Measurements from ENCODE around the gene MAD1L1.
"Not testable (repeated sequence)": the region's sequence is repeated elsewhere in the genome, so short reads cannot be mapped to it uniquely, and the experiment has no call there.

MAD1L1 gene

DNA sequence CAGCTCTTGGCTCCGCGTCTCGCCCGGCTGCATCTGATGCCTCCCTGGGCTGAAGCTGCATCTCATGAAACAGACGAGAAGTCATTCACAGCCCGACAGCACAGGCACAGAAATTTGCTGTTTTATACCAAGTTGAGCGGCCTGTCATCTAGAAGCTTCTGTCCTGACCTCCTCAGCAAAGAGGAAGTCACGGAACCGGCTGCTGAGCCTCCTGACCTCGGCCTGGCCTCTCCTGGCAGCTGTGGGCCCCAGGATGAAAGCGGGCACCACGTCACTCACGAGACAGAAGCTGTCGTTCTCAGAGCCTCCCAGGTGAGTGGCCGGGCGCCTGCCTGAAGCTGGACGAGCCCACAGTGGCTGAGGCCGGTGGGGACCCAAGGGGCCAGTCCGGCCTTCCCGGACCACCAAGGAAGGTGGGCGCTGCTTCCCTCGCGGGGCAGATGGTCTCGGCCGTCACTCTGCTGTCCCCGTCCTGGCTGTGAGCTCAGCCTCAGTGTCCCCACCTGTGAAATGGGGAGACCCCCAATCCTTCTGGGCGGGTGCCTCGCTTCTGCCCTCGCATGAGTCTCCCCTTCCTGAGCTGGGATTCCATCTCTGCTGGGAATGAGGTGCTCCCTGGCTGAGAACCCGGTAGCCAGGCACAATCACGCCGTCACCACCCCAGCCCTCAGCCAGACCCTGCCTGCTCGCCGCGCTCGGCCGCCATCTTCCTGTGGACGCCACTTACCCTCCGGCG, 391.3 kb downstream of the MAD1L1 start:
- not testable (repeated sequence) for DNase-seq

DNA sequence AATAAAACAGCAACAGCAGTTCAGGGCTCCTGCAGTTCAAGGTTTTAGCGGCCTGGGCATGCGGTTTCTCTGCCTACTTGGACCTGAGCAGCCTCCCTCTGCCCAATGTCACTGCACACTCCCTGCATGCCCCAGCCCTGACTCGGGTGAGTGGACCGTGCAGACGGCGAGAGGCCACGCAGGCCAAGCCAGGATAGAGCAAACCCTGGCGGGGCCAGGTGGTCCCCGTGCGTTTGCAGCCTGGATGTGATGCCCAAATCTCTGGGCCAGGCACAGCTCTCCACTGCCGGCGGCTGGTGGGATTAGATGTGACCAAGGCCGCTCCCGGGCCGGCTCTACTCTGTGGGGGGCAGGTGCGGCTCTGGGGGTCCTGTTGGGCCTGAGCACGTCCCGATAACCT, 392.0 kb downstream of the MAD1L1 start:
- DNase-seq, result not testable (repeated sequence)

DNA sequence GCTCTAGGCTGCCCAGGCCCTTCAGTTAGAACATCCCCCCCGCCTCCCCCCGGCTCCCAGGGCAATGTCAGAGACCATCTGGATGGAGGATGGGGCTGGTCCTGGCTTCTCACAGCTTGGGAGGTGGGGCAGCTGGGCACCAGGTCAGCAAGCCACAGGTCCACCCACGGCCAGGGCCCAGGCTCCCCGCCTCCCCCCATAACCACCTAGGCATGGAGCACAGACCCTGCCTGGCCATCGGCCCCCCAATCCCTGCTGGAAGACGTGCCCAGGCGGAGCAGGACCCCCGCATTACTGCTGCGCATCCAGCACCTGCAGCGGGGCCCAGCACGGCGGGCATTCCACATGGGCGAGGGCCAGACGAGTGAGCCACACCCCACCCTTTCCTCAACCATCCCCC, 393.0 kb downstream of the MAD1L1 start:
- DNase-seq, result no peak

DNA sequence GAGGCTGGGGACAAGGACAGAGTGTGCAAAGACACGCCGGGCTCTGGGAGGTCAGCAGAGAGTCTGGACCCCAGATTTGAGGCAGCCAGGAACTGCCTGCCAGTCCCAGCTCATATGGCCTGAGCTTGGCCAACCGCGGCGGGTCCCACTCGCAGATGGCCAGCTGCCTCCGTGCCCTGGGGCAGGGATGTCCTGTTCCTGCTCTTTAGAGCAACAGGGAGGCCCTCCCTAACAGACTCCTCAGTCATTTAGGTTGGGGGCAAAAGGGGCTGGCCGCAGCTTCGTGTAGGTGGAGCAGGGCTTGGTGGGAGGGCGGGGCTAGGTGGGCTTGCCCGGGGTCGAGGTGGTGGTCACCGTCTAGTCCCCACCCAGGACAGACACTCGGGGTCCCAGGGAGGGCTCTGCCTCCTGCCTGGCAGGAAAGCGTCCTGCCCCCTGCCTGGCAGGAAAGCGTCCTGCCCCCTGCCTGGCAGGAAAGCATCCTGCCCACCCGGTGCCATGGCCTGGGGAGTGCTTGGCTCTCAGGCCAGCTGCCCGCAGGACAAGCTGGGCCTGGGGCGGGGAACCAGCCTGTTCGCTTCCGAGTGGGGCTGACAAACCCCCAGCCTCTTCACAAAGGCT, 393.7 kb downstream of the MAD1L1 start:
- DNase-seq, result not testable (repeated sequence)

DNA sequence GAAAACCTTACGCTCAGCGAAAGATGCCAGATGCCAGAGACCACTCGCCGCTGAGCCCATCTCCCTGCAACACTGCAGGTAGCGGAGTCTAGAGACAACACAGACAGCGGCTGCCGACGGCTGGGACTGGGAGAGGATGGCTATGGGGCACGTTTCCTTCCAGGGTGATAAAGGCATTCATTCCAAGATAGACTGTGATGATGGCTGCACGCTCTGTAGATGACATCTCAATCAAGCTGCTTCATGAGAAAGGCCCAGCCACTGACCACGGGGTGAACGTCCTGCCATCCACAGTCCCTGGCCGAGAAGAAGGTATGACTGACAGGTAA, 394.2 kb downstream of the MAD1L1 start:
- not testable (repeated sequence) for DNase-seq

DNA sequence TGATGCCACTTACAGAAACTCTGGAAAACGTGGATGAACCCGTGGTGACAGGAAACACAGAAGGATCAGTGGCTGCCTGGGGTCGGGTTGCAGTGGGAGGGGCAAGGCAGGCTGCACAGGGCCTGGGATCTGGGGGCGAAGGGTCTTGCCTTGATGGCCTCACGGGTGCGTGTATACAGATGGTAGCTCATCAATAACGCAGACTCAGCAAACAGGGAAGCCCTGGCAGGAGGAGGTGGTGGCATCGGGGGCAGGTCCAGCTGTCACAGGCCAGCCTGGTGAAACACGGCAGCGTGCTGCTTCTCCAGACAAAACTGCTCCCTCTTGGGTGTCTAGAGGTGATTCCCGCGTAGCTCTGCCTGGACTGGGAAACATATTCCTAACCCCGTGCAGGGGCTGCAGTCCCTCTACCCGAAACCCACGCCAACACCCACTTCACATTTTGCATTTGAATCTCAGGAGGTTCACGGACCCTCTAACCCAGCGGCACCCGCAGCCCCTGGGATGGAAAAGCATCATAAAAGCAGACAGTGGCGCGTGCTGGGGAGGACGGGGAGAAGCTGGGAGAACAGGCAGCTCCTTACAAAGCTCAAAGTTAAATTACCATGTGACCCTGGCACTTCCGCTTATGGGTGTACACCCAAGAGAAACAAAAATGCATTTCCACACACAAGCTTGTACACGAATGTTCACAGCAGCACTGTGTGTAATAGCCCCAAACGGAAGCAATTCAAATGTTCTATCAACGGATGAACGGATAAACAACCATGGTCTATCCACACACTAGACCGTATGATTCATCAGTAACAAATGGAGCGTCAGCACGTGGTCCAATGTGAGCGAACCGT, 394.8 kb downstream of the MAD1L1 start:
- not testable (repeated sequence) for DNase-seq

DNA sequence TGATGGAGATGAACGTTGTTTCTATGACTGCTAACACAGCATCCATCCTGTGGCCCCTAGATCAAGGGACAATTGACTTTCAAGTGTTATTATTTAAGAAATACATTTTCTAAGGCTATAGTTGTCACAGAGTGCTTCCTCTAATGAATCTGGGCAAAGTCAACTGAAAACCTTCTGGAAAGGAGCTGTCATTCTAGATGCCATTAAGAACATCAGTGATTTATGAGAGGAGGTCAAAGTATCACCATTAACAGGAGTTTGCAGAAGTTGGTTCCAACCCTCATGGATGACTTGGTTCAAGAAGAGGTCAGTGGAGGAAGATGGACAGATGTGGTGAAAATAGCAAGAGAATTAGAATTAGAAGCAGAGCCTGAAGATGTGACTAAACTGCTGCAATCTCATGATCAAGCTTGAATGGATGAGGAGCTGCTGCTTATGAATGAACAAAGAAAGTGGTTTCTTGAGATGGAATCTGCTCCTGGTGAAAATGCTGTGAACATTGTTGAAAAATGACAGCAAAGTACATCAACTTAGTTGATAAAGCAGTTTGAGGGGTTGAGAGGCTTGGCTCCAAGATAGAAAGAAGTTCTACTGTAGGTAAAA, 400.7 kb downstream of the MAD1L1 start:
- not testable (repeated sequence) for DNase-seq

DNA sequence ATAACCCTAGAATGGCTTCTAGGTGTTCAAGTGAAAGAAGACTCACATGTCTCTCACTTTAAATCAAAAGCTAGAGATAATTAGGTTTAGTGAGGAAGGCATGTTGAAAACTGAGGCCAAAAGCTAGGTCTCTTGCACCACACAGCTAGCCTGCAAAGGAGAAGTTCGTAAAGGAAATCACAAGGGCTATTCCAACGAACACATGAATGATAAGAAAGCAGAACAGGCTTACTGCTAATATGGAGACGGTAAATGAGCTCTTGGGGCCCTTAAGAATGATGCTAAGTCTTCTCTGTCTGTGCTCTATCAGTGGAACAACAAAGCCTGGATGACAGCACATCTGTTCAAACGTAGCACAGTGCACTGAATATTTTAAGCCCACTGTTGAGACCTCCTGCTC, 401.3 kb downstream of the MAD1L1 start:
- DNase-seq, result not testable (repeated sequence)

DNA sequence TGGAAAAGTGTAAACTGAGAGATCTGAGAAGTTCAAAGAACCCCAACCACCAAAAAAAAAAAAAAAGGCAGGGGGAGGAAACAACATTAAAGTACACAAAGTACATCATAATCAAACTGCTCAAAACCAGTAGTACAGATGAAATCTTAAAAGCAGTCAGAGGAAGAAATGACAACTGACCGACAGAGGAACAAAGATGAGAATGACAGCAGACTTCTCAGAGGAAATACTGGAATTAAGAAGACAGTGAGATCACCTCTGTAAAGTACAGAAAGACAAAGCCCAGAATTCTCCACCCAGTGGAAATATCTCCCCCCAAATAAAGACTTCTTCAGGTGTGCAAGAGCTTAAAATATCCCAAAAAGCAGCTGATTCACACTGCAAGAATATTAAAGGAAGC, 403.1 kb downstream of the MAD1L1 start:
- not testable (repeated sequence) for DNase-seq

DNA sequence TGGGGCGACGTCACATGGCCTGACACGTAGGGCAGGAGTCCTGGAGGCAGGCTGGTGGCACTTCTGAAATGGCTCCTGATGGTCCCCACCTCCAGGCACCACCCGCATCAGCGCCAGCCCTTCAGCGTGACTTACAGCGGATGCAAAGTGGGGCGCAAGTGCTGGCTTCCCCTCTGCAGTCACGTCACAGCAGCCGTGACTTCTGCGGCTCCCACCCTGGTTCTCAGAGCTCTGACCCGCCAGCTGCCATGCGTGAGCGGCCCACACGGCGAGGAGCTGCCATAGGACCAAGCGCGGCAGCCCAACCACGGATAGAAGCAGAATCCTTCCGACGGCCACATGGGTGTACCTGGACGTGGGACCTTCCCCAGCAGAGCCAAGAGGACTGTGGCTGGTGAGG, 403.6 kb downstream of the MAD1L1 start:
- DNase-seq, result no peak

DNA sequence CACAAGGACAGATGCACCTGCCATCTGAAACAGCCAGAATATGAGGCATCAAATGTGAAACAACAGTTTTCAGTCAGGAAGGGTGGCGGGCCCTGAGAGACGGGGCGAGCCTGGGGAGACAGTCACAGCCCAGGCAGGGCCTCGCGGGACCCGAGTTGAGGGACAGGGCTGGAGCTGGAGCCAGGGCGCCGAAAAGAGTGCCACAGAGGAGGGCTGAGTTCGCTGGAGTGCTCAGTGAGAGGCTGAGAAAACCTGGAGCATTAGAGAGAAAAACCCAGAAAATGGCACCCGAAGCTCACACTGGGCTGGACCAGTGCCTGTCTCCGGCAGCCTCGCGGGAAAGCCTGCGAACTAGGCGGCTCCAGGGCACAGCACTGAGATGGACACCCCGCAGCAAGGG, 404.6 kb downstream of the MAD1L1 start:
- DNase-seq, result not testable (repeated sequence)

DNA sequence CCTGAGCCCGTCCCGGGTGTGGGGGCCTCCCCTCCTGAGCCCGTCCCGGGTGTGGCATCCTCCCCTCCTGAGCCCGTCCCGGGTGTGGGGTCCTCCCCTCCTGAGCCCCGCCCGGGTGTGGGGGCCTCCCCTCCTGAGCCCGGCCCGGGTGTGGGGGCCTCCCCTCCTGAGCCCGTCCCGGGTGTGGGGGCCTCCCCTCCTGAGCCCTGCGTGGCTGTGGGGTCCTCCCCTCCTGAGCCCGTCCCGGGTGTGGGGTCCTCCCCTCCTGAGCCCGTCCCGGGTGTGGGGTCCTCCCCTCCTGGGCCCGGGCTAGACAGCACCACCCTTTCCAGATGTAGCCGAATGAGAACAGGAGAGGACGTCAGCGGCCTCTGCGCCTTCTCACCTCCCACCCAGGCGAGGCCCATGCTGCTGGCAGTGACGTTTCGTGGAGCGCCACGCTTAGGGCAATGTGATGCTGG, 405.2 kb downstream of the MAD1L1 start:
- DNase-seq, result not testable (repeated sequence)

DNA sequence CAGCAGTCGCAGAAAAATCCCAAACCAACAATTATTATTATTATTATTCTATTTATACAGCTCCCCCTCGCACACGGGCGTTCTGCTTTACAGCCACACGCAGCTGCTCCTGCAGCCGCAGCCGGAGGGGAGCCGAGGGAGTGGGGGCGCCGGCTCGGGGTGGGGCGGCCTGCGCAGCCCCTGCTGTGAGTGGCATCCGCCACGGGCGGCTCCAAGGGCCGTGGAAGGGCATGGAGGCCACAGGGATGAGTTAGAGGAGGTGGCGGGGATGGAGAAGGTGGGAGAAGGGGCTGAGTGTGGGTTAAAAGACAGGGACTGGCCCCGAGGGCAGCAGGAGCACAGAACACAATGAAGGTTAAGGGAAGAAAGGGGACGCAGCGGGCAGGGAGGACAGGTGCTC, 405.8 kb downstream of the MAD1L1 start:
- DNase-seq, result not testable (repeated sequence)

DNA sequence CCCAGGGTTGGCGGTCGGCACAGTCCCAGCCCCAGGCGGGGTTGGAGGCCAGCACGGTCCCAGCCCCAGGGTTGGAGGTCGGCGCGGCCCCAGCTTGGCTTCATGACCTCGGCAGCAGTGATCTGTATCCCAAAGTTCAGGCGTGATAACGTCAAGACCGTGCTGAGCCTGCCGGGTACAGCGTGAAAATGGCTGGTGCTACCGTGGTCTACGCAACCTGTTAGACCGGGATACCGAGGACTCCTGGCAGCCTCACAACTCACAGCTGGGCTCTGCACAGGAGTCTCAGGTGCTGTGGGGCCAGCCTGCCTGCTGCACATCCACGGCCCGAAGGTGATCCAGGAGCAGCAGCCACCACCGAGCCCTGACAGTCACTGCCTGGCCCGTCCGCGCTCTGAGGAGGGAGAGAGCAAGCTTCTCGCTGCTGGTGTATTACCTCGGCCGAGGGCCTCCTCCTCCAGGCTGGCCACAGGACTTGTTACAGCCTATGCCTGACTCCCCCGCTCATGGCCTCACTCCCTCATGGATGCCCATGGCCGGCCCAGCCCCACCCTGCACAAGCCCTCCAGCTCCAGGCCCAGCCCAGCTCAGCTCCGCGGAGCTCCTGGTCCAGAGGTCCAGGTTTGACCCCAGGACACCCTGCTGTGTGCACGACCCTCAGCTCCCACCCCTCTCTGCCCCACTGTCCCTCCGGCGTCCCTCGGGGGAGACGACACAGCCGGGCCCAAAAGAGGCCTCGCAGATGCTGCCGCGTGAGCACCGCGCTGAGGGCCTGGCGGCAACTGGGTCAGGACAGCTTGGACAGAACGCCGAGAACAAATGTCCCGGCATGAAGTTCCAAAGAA, 406.6 kb downstream of the MAD1L1 start:
- no peak for DNase-seq

DNA sequence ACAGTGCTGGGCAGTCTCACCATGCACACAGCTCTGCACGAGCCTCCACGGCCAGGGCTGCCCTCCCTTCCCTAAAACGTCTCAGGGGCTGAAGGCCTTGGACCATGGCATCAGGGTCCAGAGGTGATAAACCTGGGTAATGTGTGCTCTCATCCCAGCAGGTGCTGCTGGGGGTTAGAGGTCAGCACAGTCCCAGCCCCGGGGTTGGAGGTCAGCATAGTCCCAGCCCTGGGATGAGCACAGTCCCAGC, 407.2 kb downstream of the MAD1L1 start:
- DNase-seq, result not testable (repeated sequence)

DNA sequence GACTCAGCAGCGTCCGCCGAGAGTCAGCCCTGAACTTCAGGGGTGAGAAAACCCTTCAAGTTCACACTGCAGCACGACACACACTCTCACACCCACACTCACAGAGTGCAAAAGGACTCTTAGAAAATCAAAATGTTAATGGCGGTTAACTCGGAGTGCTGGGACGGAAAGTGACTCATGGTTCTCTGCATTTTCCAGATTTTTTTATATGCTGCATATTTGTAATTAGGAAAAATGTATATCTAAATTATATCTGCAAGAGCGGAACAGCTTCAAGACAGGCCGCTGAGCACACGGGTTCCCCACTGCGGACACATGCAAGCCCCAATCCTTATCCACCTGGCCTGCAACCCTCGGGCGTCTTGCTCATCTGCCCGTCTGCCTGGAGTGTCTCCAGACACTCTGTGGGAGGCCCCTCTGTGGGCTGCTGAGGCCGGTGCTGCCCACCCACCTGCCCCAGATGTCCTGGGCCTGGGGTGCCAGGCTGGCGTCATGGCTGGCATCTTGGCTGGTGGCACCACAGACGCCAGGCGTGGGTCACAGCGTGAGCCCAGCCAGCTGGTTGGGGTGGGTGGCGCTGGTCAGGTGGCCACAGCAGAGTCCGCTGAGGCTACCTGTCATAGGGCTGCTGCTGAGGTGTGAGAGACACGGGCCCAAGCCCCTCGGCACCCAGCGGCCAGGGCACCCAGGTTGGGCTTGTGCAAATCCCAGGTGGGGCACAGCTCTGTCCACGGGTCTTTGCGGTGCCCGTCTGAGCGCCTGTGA, 407.7 kb downstream of the MAD1L1 start:
- DNase-seq, result not testable (repeated sequence)

DNA sequence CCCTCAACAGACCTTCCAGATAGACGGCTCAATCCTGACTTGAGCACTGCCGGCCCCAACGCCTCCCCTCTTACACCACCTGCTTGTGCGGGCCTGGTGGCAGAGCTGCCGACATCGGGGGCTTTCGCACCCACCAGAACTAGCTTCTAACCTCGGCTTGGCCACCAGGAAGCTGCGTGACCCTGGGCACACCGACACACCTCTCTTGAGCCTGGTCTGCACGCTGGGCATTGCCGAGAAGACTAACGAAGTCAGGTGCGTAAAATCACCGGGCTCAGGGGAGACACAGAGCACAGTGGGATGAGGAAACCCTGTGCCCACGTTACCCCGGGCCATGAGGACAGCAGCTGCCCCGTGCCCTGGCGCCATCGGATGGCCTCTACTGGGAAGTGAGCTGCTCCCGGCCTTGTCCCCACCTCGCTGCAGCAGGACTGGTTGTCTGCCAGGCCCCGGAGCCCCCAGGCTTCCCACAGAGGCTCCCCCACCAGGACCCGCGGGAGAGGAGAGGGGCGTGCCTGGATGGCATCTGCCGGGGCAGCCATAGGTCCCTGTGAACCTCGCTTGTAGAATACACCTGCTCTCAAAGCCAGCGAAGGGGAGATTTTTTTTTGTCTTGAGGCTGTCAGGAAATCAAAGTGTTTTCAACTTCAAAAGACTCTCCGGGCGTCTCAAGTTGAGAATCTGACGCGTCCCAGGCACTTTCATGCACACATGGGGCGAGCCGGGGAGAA, 408.4 kb downstream of the MAD1L1 start:
- DNase-seq, result peak; percentile 79

DNA sequence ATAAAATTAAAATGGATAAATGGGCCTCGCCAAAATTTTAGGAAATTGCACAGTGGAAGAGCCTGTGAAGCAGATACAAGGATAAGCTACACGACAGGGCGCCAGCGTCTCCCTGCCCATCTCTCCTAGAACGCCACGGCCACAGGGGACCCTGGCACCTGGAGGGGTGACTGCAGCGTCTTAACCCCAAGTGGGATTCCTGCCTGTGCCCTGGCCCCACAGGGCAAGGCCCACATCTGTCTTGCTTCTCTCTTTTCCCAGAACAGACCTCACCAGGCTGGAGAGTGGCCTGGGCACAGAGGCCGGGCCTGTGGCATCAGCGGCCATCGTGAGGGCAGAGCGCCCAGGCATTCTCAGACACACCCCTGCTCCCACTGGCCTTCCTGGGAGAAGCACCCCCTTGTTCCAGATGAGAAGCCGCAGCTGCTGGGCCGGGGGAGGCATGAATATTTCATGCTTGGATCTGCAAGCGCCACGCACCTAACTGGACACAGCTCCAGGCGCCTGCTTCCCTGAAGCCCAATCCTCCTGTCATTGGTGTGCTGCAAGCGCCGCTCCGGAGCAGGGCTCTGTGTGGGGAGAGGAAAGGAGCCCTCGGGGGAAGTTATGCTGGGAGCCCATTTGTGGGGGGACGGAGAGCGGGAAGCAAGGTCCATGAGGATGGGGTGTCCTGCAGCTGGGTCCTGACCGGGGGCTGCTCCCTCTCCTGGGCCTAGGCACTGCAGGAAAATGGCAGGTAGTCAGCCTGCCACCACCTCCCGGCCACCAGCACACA, 409.2 kb downstream of the MAD1L1 start:
- no peak for DNase-seq

DNA sequence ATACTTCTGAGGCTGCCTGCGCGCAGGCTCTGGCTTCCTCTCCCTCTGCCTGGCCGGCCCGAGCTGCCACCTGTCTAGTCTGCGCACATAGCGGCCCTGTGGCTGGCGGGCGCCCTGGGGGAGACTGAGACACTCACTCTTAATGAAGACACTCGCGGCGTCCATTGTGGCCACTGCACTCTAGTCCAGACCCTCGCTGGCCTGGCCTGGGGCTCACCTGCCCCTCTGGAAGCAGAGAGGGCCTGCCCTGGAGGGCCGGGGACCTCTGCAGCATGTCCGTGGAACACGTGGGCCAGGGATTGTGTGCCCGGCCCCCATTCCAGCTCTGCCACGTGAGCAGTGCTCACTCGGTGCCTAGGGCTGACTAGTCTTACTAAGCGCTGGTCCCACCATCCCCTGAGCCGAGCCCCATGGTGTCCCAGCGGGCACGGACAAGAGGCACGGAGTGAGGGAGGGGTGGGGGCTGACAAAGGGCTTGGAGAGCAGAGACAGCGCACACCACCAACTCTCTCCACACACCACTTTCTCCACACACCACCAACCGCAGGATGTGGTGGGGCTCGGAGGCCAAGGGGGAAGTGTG, 413.4 kb downstream of the MAD1L1 start:
- DNase-seq, result peak; percentile 72
